H1 (cell line): ENCODE results near the gene OXNAD1. TPM values are rescaled to one million over a fixed set of nuclear protein-coding genes. Genes with fewer than 3 reads are reported as not detected.

ENCODE experiments used
- CHD1 ChIP-seq: IDR thresholded peaks from 2 replicates; pipeline ENCODE4 v1.6.1; 2012; ENCODE audit warnings: low read depth, low read length, improper control_type of control experiment
- polyA plus RNA-seq, 7 experiments: library from polyadenylated mRNA; depleted of rRNA in 3 of 7; stranded (reverse) in 5 of 7; unstranded in 2 of 7; fragments of >200 nt in 5 of 7; fragments of 200-250 nt in 2 of 7; gene quantifications; 1 replicate in 5 of 7; 2 replicates in 1 of 7; 4 replicates in 1 of 7; pipeline versions ENCODE4 v1.2.1 to v1.2.3, GENCODE V29; 2011 to 2013; ENCODE audit warnings: missing spikeins in 2 of 7, mixed read lengths in 2 of 7
- total RNA-seq: library from RNA; stranded (reverse); fragmentation: NEBNext Ultra II Directional; extraction: Animal tissue kit (Norgen Biotek cat#: 25700); gene quantifications from 2 replicates; pipeline ENCODE4 v1.2.1, GENCODE V29; 2021

The OXNAD1 gene
- total and polyA plus RNA-seq, 2 of the 8 experiments (the other 6 are each of a cell fraction or from before 2014, with no cell fraction given), result 14.9 to 24.8 TPM

GRCh38 chr3:16221990-16222389 lies 43.0 kb upstream of the OXNAD1 start (continued):
- no peak for TF ChIP-seq CHD1
